ENCODE results near the gene DFFA. TPM values are rescaled to one million over a fixed set of nuclear protein-coding genes. Genes with fewer than 3 reads are reported as not detected.
"Not testable (repeated sequence)": the region's sequence is repeated elsewhere in the genome, so short reads cannot be mapped to it uniquely, and the experiment has no call there.

Gene DFFA
- polyA plus RNA-seq, 1 experiment: 33.6 TPM

DNA sequence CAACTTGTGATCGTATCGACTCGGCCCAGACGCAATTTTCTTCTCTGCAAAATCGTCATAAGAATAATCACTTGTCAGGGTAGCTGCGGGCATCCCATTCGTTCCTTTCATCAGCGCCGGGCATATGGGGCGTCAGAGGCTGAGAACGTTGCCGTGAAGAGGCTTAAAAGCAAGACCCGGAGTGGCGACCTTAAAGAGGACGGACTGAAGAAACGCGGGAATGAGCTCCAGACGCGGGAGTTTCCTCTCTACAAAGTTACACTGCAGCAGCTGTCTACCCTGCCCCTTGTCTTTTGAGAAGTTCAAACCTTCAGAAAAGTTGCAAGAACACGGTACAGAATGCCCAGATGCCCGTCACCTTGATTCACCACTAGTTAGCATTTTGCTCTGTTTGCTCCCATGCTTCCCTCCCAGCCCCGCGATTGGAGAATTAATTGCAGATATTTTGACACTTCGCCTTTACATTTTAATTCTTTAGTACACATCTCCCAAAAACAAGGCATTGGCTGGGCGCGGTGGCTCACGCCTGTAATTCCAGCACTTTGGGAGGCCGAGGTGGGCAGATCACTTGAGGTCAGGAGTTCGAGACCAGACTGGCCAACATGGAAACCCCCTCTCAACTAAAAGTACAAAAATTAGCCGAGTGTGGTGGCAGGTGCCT lies 41.1 kb downstream of the DFFA start:
- Histone ChIP-seq H3K9me3 (ENCODE audit: control insufficient read depth, insufficient read depth, low read length) (no peaks in the 10 kb centered on the region; the same call in 1 of the 2 replicates), H3K27me3 (ENCODE audit: control insufficient read depth, insufficient read depth, low read length) (no peaks in the 10 kb centered on the region), H3K4me3 (ENCODE audit: low read depth, low read length) (peak overlapping the region; percentile 87), H3K27ac (ENCODE audit: low read depth, low read length) (peak overlapping the region; percentile 68)
- CTCF ChIA-PET: interaction anchor here (3.6 to 4.8 kb wide), 4 partner anchors 11 to 63 kb away, joined by 15 to 98 read pairs (median 53); no protein-coding TSS in a partner anchor
- no peak for DNase-seq (ENCODE audit: low read depth, low spot score)
- POLR2A ChIA-PET: interaction anchor here (1.9 kb wide), 2 partner anchors 33 to 50 kb away, joined by 4 to 7 read pairs; partner anchors contain the start of gene PGD
- TF ChIP-seq, protein P1, sequence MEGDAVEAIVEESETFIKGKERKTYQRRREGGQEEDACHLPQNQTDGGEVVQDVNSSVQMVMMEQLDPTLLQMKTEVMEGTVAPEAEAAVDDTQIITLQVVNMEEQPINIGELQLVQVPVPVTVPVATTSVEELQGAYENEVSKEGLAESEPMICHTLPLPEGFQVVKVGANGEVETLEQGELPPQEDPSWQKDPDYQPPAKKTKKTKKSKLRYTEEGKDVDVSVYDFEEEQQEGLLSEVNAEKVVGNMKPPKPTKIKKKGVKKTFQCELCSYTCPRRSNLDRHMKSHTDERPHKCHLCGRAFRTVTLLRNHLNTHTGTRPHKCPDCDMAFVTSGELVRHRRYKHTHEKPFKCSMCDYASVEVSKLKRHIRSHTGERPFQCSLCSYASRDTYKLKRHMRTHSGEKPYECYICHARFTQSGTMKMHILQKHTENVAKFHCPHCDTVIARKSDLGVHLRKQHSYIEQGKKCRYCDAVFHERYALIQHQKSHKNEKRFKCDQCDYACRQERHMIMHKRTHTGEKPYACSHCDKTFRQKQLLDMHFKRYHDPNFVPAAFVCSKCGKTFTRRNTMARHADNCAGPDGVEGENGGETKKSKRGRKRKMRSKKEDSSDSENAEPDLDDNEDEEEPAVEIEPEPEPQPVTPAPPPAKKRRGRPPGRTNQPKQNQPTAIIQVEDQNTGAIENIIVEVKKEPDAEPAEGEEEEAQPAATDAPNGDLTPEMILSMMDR (IDR thresholded peaks at IDR 0.05; ENCODE audit: low read depth, low read length): no peak

DNA sequence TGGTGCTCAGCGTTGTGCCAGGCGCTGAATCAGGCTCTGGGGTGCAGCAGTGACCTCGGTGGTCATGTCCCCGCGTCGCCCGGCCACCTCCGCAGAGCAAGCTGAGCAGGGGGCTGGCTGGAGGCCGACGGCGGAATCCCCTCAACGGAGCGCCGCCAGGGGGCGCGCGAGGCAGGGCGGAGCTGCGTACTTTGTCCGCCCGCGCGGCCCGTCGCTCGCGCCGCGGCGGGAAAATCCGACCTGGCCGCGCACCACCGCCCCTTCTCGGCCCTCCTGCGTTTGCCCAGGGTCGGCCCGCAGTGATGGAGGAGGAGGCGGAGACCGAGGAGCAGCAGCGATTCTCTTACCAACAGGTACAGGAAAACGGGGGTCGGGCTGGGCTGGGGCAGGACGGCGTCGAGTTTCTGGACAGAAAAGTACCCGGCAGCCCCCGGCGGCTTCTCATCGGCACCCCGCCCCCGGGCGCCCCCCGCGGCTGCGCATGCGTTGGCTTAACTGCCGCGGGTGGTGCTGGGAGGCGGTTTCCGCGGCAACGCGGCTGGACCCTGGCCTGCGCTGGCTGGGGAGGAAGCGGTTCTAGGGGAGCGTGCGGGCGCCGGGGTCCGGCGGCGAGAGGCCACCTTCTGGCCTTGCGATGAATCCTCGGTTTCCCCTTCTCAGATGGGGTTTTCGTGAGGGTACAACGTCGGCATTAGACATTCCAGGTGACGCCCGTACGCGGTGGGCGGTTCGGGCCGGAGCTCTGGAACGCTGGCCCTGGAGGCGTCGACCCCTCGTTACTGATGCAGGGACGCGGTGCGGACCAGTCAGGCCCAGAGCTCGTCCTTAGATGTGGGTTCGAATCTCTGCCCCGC lies 41.9 kb downstream of the DFFA start, which contains the start of gene CENPS:
Gene CENPS, plus strand, starts transcription at position 218 of the 854 bp plus-strand sequence. Its CDS starts 85 bp downstream, at position 303.
- ChIA-PET POLR2A (interaction anchor here (0.6 to 1.9 kb wide), 5 partner anchors 11 to 64 kb away, joined by 4 to 7 read pairs (median 6); partner anchors contain the start of gene PGD), CTCF (interaction anchor here (0.6 to 4.8 kb wide), 21 partner anchors 10 to 746 kb away, joined by 3 to 98 read pairs (median 4); no protein-coding TSS in a partner anchor)
- Histone ChIP-seq H3K4me3 (ENCODE audit: low read depth, low read length) (peak within 1 kb of the TSS; percentile 87), H3K27ac (ENCODE audit: low read depth, low read length) (peak within 1 kb of the TSS; percentile 68), H3K9me3 (ENCODE audit: control insufficient read depth, insufficient read depth, low read length) (no peaks in the 10 kb centered on the region; the same call in 1 of the 2 replicates), H3K27me3 (ENCODE audit: control insufficient read depth, insufficient read depth, low read length) (no peaks in the 10 kb centered on the region)
- TF ChIP-seq, protein P1 (IDR thresholded peaks at IDR 0.05; ENCODE audit: low read depth, low read length): peak; percentile 86
- DNase-seq (ENCODE audit: low read depth, low spot score): peak; percentile 55

DNA sequence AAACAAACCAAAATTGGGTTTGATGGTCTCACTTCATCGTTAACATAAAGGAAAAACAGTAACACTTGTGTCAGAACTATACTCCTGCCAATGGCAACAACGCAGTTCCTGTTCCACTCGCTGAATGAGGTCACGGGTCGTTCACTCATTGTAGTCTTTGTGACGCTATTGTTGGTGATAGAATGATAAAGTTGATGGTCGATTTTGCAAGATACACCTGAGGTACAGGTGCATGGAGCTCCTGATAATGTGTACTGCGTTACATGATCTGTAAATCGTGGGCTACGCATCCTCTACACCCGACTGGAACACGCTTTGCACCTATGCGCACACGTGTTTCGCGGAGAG lies 42.5 kb downstream of the DFFA start:
- no peaks in the 10 kb centered on the region for H3K27me3 ChIP-seq (ENCODE audit: control insufficient read depth, insufficient read depth, low read length)
- no peak for DNase-seq (ENCODE audit: low read depth, low spot score)
- H3K9me3 ChIP-seq (ENCODE audit: control insufficient read depth, insufficient read depth, low read length): no peaks in the 10 kb centered on the region; the same call in 1 of the 2 replicates
- ChIA-PET CTCF (interaction anchor here (0.6 to 4.8 kb wide), 24 partner anchors 10 to 745 kb away, joined by 3 to 98 read pairs (median 4); partner anchors contain the start of gene CORT), POLR2A (interaction anchor here (0.6 to 1.9 kb wide), 6 partner anchors 10 to 507 kb away, joined by 3 to 7 read pairs (median 6); partner anchors contain the start of gene PGD)
- TF ChIP-seq, protein P1 (IDR thresholded peaks at IDR 0.05; ENCODE audit: low read depth, low read length): no peak
- no peak overlapping the region for H3K27ac ChIP-seq (ENCODE audit: low read depth, low read length)
- H3K4me3 ChIP-seq (ENCODE audit: low read depth, low read length): peak overlapping the region; percentile 87

DNA sequence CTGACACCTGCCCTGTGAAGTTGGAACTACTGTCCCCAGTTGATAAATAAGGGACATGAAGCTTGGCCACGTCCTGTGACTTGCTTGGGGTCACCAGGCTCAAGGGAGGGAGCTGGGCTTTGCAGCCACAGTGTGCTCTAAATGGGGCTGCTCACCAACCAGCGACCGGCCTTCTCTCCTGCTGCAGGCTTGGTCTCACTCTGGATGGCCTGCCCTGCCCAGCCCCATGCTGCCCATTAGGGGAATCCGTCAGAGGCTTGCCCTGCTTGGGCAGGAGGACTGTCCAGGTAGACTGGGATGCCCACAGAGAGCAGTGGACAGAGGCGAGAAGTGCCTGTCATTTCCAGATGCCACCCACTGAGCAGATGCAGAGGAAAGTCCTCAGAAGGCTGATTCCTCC lies 43.3 kb downstream of the DFFA start:
- TF ChIP-seq, protein P1 (IDR thresholded peaks at IDR 0.05; ENCODE audit: low read depth, low read length): no peak
- ChIA-PET POLR2A (interaction anchor here (0.6 to 1.7 kb wide), 2 partner anchors 66 to 354 kb away, joined by 4 to 7 read pairs; no protein-coding TSS in a partner anchor), CTCF (interaction anchor here (0.7 to 4.8 kb wide), 11 partner anchors 13 to 609 kb away, joined by 3 to 98 read pairs (median 8); partner anchors contain the start of genes CORT and KIF1B)
- H3K9me3 ChIP-seq (ENCODE audit: control insufficient read depth, insufficient read depth, low read length): no peaks in the 10 kb centered on the region; the same call in 1 of the 2 replicates
- no peaks in the 10 kb centered on the region for H3K27me3 ChIP-seq (ENCODE audit: control insufficient read depth, insufficient read depth, low read length)
- H3K27ac ChIP-seq (ENCODE audit: low read depth, low read length): no peak overlapping the region
- H3K4me3 ChIP-seq (ENCODE audit: low read depth, low read length): no peak overlapping the region
- no peak for DNase-seq (ENCODE audit: low read depth, low spot score)

DNA sequence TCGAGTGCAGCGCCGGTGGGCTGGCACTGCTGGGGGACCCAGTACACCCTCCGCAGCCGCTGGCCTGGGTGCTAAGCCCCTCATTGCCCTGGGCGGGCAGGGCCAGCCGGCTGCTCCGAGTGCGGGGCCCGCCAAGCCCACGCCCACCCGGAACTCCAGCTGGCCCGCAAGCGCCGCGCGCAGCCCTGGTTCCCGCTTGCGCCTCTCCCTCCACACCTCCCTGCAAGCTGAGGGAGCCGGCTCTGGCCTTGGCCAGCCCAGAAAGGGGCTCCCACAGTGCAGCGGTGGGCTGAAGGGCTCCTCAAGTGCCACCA lies 45.8 kb downstream of the DFFA start:
- H3K4me3 ChIP-seq (ENCODE audit: low read depth, low read length); H3K27ac ChIP-seq (ENCODE audit: low read depth, low read length); DNase-seq (ENCODE audit: low read depth, low spot score); H3K9me3 ChIP-seq (ENCODE audit: control insufficient read depth, insufficient read depth, low read length); POLR2A ChIA-PET; H3K27me3 ChIP-seq (ENCODE audit: control insufficient read depth, insufficient read depth, low read length): not testable (repeated sequence)
- CTCF ChIA-PET: interaction anchor here (1.3 to 3.5 kb wide), 2 partner anchors 49 to 68 kb away, joined by 4 to 27 read pairs; no protein-coding TSS in a partner anchor

DNA sequence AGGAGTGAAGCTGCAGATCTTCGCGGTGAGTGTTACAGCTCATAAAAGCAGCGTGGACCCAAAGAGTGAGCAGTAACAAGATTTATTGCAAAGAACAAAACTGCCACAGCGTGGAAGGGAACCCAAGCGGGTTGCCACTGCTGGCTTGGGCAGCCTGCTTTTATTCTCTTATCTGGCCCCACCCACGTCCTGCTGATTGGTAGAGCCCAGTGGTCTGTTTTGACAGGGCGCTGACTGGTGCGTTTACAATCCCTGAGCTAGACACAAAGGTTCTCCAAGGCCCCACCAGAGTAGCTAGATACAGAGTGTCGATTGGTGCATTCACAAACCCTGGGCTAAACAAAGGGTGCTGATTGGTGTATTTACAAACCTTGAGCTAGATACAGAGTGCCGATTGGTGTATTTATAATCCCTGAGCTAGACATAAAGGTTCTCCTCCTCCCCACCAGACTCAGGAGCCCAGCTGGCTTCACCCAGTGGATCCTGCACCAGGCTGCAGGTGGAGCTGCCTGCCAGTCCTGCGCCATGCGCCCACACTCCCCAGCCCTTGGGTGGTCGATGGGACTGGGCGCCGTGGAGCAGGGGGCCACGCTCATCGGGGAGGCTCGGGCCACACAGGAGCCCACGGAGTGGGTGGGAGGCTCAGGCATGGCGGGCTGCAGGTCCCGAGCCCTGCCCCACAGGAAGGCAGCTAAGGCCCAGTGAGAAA lies 46.3 kb downstream of the DFFA start:
- POLR2A ChIA-PET; H3K9me3 ChIP-seq (ENCODE audit: control insufficient read depth, insufficient read depth, low read length); H3K27ac ChIP-seq (ENCODE audit: low read depth, low read length); DNase-seq (ENCODE audit: low read depth, low spot score); H3K27me3 ChIP-seq (ENCODE audit: control insufficient read depth, insufficient read depth, low read length); H3K4me3 ChIP-seq (ENCODE audit: low read depth, low read length): not testable (repeated sequence)
- CTCF ChIA-PET: interaction anchor here (1.3 to 3.5 kb wide), 2 partner anchors 48 to 68 kb away, joined by 4 to 27 read pairs; no protein-coding TSS in a partner anchor
